GM12878 (cell line): Measurements from ENCODE around the gene FAM229A. TPM values are rescaled to one million over a fixed set of nuclear protein-coding genes. Genes with fewer than 3 reads are reported as not detected.
A peak's percentile ranks its signal among the peaks of the same experiment; 100 is the strongest.

ENCODE experiments used
- ASH2L ChIP-seq: fragments of 300-600, 200-600 bp; sonication (generic); IDR thresholded peaks from 2 replicates; pipeline ENCODE4 v1.6.1; 2017; ENCODE audit warnings: low read depth, mild to moderate bottlenecking, borderline replicate concordance
- E4F1 ChIP-seq: fragments of 450-650 bp; IDR thresholded peaks from 2 replicates; pipeline ENCODE4 v1.6.1; 2018; ENCODE audit warnings: borderline replicate concordance, mild to moderate bottlenecking; ENCODE audit not compliant: partially characterized antibody
- EZH2 ChIP-seq: IDR thresholded peaks from 2 replicates; pipeline ENCODE4 v1.6.1; 2012; ENCODE audit warnings: low read depth, mild to moderate bottlenecking, control low read depth, inconsistent platforms, low read length, borderline replicate concordance; ENCODE audit not compliant: control insufficient read depth
- MYC ChIP-seq: IDR thresholded peaks from 2 replicates; pipeline ENCODE4 v1.6.1; 2011; ENCODE audit warnings: mild to moderate bottlenecking, low read length, moderate library complexity, inconsistent platforms; ENCODE audit not compliant: insufficient read depth, insufficient replicate concordance, insufficient read length, severe bottlenecking
- NFYA ChIP-seq: IDR thresholded peaks from 2 replicates; pipeline ENCODE4 v1.6.1; 2011; ENCODE audit warnings: low read depth, mild to moderate bottlenecking, low read length, improper control_type of control experiment, borderline replicate concordance
- PBX3 ChIP-seq: IDR thresholded peaks from 2 replicates; pipeline ENCODE4 v1.6.1; 2011; ENCODE audit warnings: mild to moderate bottlenecking, low read depth, low read length, moderate library complexity; ENCODE audit not compliant: insufficient replicate concordance
- RAD51 ChIP-seq: fragments of 450-650 bp; IDR thresholded peaks from 2 replicates; pipeline ENCODE4 v1.6.1; 2016; ENCODE audit warnings: moderate library complexity, mild to moderate bottlenecking, inconsistent platforms
- RCOR1 ChIP-seq: conservative IDR thresholded peaks from 2 replicates; pipeline ENCODE4 v1.6.1; 2012; ENCODE audit warnings: low read depth, low read length, improper control_type of control experiment
- RELA ChIP-seq: fragments of 450-650 bp; IDR thresholded peaks from 2 replicates; pipeline ENCODE4 v1.8.0; 2014; ENCODE audit warnings: borderline replicate concordance; ENCODE audit not compliant: partially characterized antibody
- REST ChIP-seq: IDR thresholded peaks from 2 replicates; pipeline ENCODE4 v1.6.1; 2012; ENCODE audit warnings: mild to moderate bottlenecking, low read depth, low read length
- SKIL ChIP-seq: fragments of 450-650 bp; IDR thresholded peaks from 2 replicates; pipeline ENCODE4 v1.6.1; 2017; ENCODE audit warnings: mild to moderate bottlenecking, low read depth, inconsistent platforms; ENCODE audit not compliant: poor library complexity, severe bottlenecking
- TARDBP ChIP-seq: IDR thresholded peaks from 2 replicates; pipeline ENCODE4 v1.6.1; 2016; ENCODE audit warnings: borderline replicate concordance
- USF1 ChIP-seq: IDR thresholded peaks from 2 replicates; pipeline ENCODE4 v1.6.1; 2011; ENCODE audit warnings: borderline replicate concordance, low read depth, mild to moderate bottlenecking, moderate library complexity, mixed read lengths, low read length; ENCODE audit not compliant: insufficient read depth; ENCODE audit errors: extremely low read length
- YBX1 ChIP-seq: fragments of 450-650 bp; IDR thresholded peaks from 2 replicates; pipeline ENCODE4 v1.6.1; 2016; ENCODE audit warnings: antibody characterized with exemption
- ZNF207 ChIP-seq: fragments of 450-650 bp; IDR thresholded peaks from 2 replicates; pipeline ENCODE4 v1.6.1; 2014; ENCODE audit warnings: antibody characterized with exemption, mild to moderate bottlenecking, borderline replicate concordance
- polyA plus RNA-seq, 11 experiments: library from polyadenylated mRNA; depleted of rRNA in 4 of 11; unstranded in 6 of 11; stranded (reverse) in 5 of 11; fragments of >200 nt; fragmentation: Nextera tagmentation in 4 of 11; fragmentation: Illumina TruSeq in 1 of 11; extraction: Ambion mirVana in 4 of 11; extraction: Trizol in 1 of 11; gene quantifications; 1 replicate in 1 of 11; 2 replicates in 10 of 11; pipeline versions ENCODE4 v1.2.1 to v1.2.3, GENCODE V29; 2011 to 2016; ENCODE audit warnings: inconsistent platforms in 2 of 11, missing spikeins in 2 of 11, low read depth in 1 of 11
- total RNA-seq, 4 experiments: library from RNA; depleted of rRNA in 3 of 4; stranded (reverse); fragments of >200 nt in 3 of 4; fragmentation: Illumina TruSeq in 1 of 4; extraction: Trizol in 1 of 4; gene quantifications; 2 replicates each; pipeline versions ENCODE4 v1.2.1 to v1.2.3, GENCODE V29; 2013 to 2021

FAM229A gene
- total and polyA plus RNA-seq, 10 of the 15 experiments (the other 5 are each of a cell fraction or from before 2014, with no cell fraction given), result 0.02 to 5.3 (median 1.4) TPM; not detected in 1

GRCh38 chr1:32394141-32394889, 32.0 kb upstream of the FAM229A start, which contains the start of gene BSDC1 (continued):
- TF ChIP-seq USF1 (no peak), ZNF207 (peak; percentile 71), TARDBP (peak; percentile 34; the same call in 1 of the 2 replicates), REST (no peak; the same call in 1 of the 2 replicates), E4F1 (peak; percentile 49), RAD51 (no peak), RELA (no peak), MYC (no peak), NFYA (no peak), PBX3 (peak; percentile 70), ASH2L (no peak), RCOR1 (no peak), SKIL (no peak), EZH2 (no peak), YBX1 (no peak)
